Measurements from ENCODE around the gene ZFPL1.
A peak's percentile ranks its signal among the peaks of the same experiment; 100 is the strongest.

ZFPL1 gene

GRCh38 chr11:65090628-65091027 is 6.6 kb downstream of the ZFPL1 start:
- DNase-seq (ENCODE audit: low read depth, low spot score), result no peak

DNA sequence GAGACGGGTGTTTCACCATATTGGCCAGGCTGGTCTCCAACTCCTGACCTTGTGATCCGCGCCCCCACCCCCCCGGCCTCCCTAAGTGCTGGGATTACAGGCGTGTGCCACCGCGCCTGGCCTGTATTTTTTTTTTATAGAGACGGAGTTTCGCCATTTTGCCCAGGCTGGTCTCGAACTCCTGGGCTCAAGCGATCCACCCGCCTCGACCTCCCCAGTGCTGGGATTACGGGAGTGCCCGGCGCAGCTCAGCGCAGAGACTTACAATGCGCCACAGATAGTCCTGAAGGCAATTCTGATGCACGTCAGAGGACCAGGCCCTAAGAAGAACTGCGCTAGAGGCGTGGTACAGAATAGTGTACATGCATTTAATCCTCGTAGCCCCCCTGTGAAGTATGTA is 11.4 kb downstream of the ZFPL1 start:
- no peak for DNase-seq (ENCODE audit: low read depth, low spot score)

- peak; percentile 73 for DNase-seq (ENCODE audit: low read depth, low spot score)
Observed at GRCh38 chr11:65095974-65096806, 12.2 kb downstream of the ZFPL1 start, which contains the start of gene VPS51. TSS of gene VPS51 (plus strand) at chr11:65096214. CDS start at chr11:65096251, 37 bp downstream.

- DNase-seq (ENCODE audit: low read depth, low spot score), result no peak
Observed at GRCh38 chr11:65096926-65097325, 12.9 kb downstream of the ZFPL1 start.

DNA sequence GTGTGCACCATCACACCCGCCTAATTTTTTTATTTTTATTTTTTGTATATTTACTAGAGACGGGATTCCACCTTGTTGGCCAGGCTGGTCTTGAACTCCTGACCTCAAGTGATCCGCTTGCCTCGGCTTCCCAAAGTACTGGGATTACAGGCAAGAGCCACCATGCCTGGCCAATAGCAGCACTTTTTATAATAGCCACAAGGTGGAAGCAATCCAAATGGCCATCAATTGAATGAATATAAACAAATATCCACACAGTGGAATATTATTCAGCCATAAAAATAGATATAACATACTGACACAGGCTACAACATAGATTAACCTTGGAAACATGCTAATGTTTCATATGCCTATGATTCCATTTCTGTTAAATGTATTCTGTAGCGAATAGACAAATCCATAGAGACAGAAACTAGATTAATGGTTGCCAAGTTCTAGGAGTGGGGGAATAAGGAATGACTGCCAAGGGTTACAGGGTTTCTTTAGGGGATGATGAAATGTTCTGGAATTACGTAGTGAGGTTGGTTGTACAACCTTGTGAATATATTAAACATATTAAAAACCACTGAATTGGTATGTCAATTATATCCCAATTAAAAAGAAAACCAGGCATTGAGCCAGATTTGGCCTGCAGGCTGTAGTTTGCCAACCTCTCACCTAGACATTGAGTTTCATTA is 16.8 kb downstream of the ZFPL1 start:
- no peak for DNase-seq (ENCODE audit: low read depth, low spot score)

DNA sequence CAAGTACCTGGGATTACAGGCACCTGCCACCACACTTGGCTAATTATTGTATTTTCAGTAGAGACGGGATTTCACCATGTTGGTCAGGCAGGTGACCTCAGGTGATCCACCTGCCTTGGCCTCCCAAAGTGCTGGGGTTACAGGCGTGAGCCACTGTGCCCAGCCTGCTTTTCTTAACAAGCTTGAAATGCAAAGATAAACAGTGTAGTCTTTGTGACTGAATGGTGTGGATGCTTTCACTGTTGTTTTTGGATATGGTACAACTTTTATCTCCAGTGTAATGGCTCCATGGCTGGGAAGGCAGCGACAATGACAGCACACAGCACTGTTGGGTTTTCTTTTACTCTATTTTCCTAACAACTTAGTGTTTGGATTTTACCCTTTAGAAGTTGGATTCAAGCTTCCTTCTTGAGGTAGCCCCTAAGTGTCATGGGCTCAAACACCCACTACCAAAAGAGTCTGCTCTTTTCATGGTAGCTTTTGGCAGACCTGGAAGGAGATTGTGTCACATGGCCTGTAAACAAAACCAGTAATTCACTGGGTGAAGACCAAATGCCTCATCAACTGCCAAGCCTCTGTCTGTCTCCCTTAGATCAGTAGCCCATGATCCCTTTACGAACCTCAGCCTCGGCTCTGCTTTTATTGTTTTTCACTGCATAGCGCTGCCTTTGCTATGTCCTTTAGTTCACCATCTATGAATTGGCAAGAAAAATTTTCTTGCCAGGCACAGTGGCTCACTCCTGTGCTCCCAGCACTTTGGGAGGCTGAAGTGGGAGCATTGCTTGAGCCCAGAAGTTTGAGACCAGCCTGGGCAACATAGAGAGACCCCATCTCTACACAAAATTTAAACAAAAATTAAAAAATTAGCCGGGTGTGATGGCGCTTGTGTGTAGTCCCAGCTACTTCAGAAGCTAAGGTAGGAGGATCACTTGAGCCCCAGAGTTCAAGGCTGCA is 18.4 kb downstream of the ZFPL1 start:
- DNase-seq (ENCODE audit: low read depth, low spot score), result no peak

DNA sequence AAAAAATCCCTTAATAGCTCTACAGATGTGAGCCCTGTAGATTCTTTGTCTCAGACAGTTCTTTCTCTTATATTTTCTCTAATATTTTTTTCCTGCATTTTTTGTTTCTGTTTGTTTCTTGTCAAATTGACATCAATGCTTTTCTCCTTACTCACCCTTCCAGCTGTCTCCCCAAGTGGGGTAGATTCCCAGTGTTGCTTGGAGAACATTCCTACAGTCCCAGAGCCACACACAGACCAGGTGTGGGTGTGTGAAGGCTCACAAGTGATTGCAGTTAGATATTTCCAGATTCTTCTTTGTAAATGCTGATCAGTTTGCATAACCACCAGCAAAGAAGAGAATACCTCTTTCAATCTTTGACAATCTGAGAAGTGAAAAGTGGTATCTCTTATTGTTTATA is 19.5 kb downstream of the ZFPL1 start:
- DNase-seq (ENCODE audit: low read depth, low spot score), result no peak

- no peak for DNase-seq (ENCODE audit: low read depth, low spot score)
Observed at GRCh38 chr11:65104628-65105027, 20.6 kb downstream of the ZFPL1 start.

DNA sequence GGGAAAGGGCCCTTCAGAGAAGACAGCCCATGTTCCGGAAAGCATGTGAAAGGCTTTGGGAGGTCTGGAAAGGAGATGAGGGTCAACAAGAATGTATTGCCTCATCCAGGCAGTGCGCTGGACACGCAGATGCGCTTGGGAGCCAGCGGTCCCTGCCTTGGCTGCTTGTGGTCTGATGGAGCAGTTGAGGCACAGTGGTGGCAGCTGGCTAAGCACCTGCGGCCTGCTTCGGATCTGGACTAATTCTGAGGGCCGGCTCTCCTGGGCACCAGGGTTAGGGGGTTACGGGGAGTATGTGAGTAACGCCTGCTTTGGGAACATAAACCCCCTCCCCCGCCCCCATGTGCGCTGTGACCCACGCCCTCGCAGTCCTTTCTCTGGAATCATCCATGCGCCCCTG is 23.1 kb downstream of the ZFPL1 start:
- DNase-seq (ENCODE audit: low read depth, low spot score), result no peak

DNA sequence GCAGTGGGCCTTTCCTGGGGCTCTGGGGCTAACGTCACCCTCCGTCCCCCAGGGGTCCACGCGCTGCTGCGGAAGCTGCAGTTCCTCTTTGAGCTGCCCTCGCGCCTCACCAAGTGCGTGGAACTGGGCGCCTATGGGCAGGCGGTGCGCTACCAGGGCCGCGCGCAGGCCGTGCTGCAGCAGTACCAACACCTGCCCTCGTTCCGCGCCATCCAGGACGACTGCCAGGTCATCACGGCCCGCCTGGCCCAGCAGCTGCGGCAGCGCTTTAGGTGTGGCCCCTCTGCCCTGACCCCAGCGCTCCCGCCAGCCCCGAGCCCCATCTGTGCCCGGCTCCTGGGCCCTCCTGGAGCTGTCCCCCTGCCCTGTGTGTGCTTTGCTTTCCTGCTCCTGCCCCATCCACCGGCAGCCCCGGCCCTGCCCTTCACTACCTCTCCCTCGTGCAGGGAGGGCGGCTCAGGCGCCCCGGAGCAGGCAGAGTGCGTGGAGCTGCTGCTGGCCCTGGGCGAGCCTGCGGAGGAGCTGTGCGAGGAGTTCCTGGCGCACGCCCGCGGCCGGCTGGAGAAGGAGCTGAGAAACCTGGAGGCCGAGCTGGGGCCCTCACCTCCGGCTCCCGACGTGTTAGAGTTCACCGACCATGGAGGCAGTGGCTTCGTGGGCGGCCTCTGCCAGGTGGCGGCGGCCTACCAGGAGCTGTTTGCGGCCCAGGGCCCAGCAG is 23.9 kb downstream of the ZFPL1 start:
- DNase-seq (ENCODE audit: low read depth, low spot score), result no peak

DNA sequence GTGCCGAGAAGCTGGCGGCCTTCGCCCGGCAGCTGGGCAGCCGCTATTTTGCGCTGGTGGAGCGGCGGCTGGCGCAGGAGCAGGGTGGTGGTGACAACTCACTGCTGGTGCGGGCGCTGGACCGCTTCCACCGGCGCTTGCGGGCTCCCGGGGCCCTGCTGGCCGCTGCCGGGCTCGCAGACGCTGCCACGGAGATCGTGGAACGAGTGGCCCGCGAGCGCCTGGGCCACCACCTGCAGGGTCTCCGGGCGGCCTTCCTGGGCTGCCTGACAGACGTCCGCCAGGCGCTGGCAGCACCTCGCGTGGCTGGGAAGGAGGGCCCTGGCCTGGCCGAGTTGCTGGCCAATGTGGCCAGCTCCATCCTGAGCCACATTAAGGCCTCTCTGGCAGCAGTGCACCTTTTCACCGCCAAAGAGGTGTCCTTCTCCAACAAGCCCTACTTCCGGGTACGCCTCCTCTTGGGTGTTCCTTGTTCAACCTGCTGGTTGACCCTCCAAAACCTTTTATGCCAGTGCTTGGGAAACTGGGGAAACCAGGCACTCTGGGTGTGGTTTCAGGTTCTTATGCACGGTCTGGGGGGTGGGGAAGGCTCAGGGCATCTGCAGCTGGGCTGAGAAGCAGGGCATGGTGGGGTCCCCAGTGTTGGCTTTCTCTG is 24.6 kb downstream of the ZFPL1 start:
- DNase-seq (ENCODE audit: low read depth, low spot score), result no peak

- no peak for DNase-seq (ENCODE audit: low read depth, low spot score)
Observed at GRCh38 chr11:65109231-65110198, 25.5 kb downstream of the ZFPL1 start.

GRCh38 chr11:65110354-65110861 is 26.4 kb downstream of the ZFPL1 start:
- DNase-seq (ENCODE audit: low read depth, low spot score), result peak; percentile 52

- DNase-seq (ENCODE audit: low read depth, low spot score), result no peak
Observed at GRCh38 chr11:65111159-65111743, 27.2 kb downstream of the ZFPL1 start.

GRCh38 chr11:65111744-65112545 is 27.9 kb downstream of the ZFPL1 start, which contains the start of gene TM7SF2:
TSS of gene TM7SF2 (plus strand) at chr11:65111872. CDS start at chr11:65112016, 144 bp downstream.
- DNase-seq (ENCODE audit: low read depth, low spot score), result peak; percentile 70

GRCh38 chr11:65112546-65113360 is 28.7 kb downstream of the ZFPL1 start:
- DNase-seq (ENCODE audit: low read depth, low spot score), result no peak

DNA sequence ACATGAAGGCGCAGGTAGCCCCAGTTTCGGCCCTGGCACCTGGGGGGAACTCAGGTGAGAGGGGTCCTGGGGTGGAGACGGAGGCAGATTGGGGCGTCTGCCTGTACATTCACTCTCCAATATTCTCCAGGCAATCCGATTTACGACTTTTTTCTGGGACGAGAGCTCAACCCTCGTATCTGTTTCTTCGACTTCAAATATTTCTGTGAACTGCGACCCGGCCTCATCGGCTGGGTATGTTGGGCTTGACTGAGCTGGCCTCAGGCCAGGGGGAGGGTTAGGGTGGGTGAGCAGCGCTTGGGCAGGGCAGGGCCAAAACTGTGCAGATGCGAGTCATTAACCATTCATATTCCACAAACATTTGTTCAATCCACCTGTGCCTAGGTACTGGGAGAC is 29.3 kb downstream of the ZFPL1 start:
- DNase-seq (ENCODE audit: low read depth, low spot score), result no peak
